ENCODE data around the gene RIPPLY3. TPM values are rescaled to one million over a fixed set of nuclear protein-coding genes. Genes with fewer than 3 reads are reported as not detected.

RIPPLY3 gene
- total RNA-seq, 1 experiment from 2014 or later, result not detected

DNA sequence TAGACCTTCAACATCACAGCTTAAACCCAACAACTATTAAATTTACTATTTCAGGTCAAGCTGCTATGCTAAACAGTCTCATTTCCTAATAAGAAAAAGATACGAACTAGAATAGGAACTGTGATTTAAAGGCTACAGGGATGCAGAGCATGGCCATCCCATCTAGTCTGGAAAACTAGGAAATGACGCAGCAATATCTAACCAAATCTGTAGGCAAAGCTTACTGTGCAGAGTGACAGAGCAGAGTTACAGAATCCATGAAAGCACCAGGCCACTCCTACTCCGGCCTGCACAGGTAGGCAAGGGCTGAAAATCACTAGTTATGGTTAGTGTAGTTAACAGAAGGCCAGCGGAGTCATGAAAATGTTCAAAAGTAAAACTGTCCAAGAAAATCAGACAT, 42.1 kb upstream of the RIPPLY3 start (continued):
- TF ChIP-seq, protein P1, sequence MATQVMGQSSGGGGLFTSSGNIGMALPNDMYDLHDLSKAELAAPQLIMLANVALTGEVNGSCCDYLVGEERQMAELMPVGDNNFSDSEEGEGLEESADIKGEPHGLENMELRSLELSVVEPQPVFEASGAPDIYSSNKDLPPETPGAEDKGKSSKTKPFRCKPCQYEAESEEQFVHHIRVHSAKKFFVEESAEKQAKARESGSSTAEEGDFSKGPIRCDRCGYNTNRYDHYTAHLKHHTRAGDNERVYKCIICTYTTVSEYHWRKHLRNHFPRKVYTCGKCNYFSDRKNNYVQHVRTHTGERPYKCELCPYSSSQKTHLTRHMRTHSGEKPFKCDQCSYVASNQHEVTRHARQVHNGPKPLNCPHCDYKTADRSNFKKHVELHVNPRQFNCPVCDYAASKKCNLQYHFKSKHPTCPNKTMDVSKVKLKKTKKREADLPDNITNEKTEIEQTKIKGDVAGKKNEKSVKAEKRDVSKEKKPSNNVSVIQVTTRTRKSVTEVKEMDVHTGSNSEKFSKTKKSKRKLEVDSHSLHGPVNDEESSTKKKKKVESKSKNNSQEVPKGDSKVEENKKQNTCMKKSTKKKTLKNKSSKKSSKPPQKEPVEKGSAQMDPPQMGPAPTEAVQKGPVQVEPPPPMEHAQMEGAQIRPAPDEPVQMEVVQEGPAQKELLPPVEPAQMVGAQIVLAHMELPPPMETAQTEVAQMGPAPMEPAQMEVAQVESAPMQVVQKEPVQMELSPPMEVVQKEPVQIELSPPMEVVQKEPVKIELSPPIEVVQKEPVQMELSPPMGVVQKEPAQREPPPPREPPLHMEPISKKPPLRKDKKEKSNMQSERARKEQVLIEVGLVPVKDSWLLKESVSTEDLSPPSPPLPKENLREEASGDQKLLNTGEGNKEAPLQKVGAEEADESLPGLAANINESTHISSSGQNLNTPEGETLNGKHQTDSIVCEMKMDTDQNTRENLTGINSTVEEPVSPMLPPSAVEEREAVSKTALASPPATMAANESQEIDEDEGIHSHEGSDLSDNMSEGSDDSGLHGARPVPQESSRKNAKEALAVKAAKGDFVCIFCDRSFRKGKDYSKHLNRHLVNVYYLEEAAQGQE (IDR thresholded peaks at IDR 0.05; ENCODE audit: low read depth), result no peak
- TF ChIP-seq ZNF274 (IDR thresholded peaks at IDR 0.05; ENCODE audit: low read depth, low read length), result no peak
- no peak for TF ChIP-seq SRF (IDR thresholded peaks at IDR 0.05; ENCODE audit: low read depth)

DNA sequence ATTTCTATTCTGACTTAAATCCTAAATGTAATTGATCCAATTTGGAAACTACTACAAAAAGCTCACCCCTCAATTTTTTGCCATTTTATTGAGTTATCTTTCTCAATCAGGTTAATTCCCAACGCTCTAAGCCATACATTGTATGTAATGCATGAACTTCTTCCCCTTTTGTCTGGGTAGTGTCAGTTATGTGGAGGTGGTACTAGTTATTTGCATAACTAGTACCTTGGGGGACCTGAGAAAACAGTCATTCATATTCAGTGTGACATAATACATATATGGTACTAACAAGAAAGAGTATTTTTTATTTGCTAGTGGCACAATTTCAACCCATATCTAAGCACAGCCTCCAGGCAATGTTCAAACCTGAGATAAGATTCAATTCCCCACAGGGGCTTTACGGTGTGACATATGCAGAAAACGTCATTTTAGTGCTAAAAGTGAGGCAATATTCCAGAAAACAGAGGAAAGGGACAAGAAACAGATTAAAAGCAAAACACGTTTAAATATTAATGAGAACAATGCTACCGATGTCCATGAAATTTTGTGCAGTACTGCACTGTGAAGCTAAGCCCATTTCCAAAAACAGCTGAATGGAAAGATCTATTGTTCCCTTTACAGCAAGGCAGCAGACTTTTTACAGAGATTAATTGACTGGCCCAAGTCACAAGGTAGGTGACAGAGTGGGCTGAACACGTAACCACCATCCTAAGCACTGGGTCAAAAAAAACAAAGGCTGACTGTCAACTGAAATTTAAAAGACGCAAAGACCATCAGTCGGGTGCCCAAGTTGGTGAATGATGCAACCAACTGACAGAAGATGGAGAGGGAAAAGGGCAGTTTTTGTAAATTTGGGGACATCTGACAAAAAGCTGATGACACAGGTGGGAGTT, 41.4 kb upstream of the RIPPLY3 start:
- Histone ChIP-seq H3K79me2 (ENCODE audit: insufficient read depth, low read length) (peaks cover 16% of the 10 kb centered on the region), H3K9ac (ENCODE audit: low read length) (peak overlapping the region; percentile 87), H3K36me3 (ENCODE audit: control insufficient read depth in 1 of 2, insufficient read depth in 2 of 2, low read length in 2 of 2) (peaks cover 0 to 3% of the 10 kb centered on the region in 2 experiments; a peak in 1 of 4 replicates), H3K4me1 (ENCODE audit: control insufficient read depth in 1 of 2, insufficient read depth in 2 of 2, low read length in 2 of 2) (peaks cover 11 to 18% of the 10 kb centered on the region in 2 experiments), H3K27me3 (ENCODE audit: insufficient read depth, low read length) (no peaks in the 10 kb centered on the region), H3K4me2 (ENCODE audit: low read length) (peak overlapping the region; percentile 77), H3K9me3 (ENCODE audit: control insufficient read depth in 1 of 2, insufficient read depth in 1 of 2, low read depth in 1 of 2, low read length in 2 of 2) (no peaks in the 10 kb centered on the region), H3K9me2 (ENCODE audit: insufficient read depth) (no peaks in the 10 kb centered on the region), H3K4me3 (replicated peaks in 1 of 2; ENCODE audit: low read depth in 1 of 2, low read length in 2 of 2) (peak overlapping the region; percentile 81 to 82), H2AFZ (ENCODE audit: low read depth, low read length, poor library complexity, severe bottlenecking) (no peak overlapping the region), H4K20me1 (ENCODE audit: insufficient read depth) (no peaks in the 10 kb centered on the region), H3K27ac (ENCODE audit: low read depth, low read length) (peak overlapping the region; percentile 90)
- no peak for DNase-seq (ENCODE audit: low read depth, low spot score)
- TF ChIP-seq, protein P2, sequence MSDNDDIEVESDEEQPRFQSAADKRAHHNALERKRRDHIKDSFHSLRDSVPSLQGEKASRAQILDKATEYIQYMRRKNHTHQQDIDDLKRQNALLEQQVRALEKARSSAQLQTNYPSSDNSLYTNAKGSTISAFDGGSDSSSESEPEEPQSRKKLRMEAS (IDR thresholded peaks at IDR 0.05), result no peak
- peak; percentile 10; the same call in 1 of the 2 replicates for TF ChIP-seq SIN3A (IDR thresholded peaks at IDR 0.05; ENCODE audit: low read depth)
- POLR2A ChIA-PET, result interaction anchor here (1.2 kb wide), 1 partner anchor 8 kb away, joined by 4 read pairs; no protein-coding TSS in a partner anchor
- ATAC-seq, result no peak
- intact Hi-C loops (cut with micrococcal nuclease), result no loop called here
- CTCF ChIA-PET, result interaction anchor here (0.7 to 4.2 kb wide), 4 partner anchors 12 to 367 kb away, joined by 3 to 21 read pairs (median 4); no protein-coding TSS in a partner anchor
- TSS peak; percentile 69 for BruUV-seq (replicated peaks)
- RAD21 ChIA-PET (ENCODE audit: low non-redundant PET in 1 of 2, low total read pairs in 2 of 2, uncharacterized antibody in 2 of 2, unreplicated experiment in 2 of 2), result interaction anchor here in 1 of 2 experiments (1.2 kb wide), 1 partner anchor 45 kb away, joined by 3 read pairs; no protein-coding TSS in a partner anchor

Measured in HCT116 (cell line).